Retina (tissue), 1 donor: ENCODE results near the gene TPM4.
A peak's percentile ranks its signal among the peaks of the same experiment; 100 is the strongest.
"Not testable (repeated sequence)": the region's sequence is repeated elsewhere in the genome, so short reads cannot be mapped to it uniquely, and the experiment has no call there.

Experiments
- DNase-seq: peaks from one replicate; pipeline ENCODE4 v3.0.0-alpha.2; 2016

Gene TPM4

DNA sequence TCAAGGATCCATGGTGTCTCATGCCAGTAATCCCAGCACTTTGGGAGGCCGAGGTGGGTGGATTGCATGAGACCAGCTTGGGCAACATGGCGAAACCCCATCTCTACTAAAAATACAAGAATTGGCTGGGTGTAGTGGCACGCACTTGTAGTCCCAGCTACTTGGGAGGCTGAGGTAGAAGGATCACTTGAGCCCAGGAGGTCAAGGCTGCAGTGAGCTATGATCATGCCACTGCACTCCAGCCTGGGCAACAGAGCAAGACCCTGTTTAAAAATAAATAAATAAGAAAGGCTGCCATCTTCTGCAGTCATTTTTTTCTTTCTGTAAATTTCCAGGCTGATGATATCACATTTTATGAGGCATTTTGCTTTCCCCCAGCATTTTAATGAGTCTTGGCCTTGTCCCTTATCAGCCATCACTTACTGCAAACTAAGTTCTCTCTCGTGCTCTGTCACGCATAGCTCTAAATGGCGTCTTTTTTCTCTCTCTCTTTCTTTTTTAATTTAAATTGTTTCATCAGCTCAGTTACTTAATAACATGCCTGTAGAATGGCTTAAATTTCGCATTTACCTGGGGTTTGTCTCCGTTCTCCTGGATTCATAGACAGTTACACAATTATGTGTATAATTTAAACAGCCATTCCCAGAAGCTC lies 23.1 kb downstream of the TPM4 start:
- not testable (repeated sequence) for DNase-seq

DNA sequence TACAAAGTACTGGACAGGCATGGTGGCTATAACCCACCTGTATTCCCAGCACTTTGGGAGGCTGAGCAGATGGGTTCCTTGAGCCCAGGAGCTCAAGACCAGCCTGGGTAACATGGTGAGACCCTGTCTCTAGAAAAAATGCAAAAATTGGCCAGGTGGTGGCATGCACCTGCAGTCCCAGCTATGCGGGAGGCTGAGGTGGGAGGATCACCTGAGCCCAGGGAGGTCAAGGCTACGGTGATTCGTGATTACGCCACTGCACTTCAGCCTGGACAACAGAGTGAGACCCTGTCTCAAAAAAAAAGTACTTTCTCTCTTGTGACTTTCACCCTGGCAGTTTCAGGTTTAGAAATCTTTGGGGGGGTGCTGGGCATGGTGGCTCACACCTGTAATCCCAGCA lies 24.2 kb downstream of the TPM4 start:
- no peak for DNase-seq

DNA sequence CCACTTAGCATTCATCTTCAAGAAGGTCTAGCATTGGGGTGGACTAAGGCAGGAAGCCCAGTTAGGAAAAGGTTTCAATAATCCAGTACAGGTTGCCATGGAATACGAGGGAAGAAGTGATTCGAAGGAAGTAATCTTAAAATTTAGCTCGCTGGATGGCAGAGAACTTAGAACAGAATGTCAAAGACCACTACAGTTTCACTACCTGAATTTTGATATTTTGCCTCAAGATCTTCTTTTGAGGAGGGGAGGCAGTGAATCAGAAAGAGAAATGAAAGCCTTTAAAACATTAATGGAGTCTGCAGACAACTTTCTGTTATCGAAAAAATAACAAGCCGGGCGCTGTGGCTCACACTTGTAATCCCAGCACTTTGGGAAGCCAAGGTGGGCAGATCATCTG lies 28.4 kb downstream of the TPM4 start:
- no peak for DNase-seq

DNA sequence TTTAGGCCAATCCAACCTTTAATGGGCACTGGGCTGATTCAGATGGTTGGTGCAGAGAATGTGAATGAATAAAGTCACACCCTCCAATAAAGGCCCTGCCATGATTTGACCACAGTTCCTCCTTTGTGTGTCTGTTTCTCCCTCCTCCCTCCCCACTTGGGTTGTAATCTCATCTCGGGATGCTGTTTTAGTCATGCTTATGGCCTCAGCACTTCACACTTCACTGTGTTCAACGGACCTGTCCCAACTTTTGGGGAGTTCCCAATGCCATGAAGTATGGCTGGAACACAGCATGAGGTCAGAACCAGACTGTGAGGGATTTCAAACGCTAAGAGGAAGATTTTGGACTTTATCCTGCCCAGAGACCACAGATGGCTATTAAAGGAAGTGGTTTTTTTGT lies 29.8 kb downstream of the TPM4 start:
- no peak for DNase-seq

DNA sequence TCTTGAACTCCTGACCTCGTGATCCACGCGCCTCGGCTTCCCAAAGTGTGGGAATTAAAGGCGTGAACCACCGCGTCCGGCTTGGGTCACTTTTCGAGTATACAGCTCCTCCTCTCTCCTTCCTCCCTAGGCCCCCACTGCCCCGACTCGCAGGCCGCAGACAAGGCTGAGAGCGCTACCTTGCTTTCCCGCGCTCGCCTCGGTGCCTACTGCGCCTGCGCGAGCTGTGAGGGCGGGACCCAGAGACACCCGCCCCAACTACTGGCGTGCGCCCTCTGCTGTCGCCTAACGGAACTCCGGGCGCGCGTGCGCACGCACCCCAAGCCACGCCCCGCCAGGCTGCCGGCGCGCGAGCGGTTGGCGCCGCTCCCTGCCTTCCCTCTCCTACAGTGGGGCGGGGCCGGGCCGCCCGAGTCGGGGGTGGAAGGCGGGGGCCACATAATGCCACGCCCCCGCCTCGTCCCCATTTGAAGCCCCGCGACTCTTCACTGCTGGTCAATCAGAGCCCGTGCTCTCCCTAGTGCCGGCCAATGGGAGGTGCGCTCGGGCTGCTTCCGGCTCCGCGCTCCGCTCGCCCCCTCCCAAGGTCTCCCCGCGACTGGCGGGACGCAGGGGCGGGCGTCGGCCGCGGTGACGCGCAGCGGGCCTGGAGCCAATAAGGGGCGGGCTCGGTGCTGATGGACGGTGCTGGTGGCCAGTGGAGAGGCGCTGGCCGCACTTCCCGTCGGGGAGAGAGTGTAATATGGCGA lies 35.0 kb downstream of the TPM4 start, which contains the start of gene RAB8A:
Gene RAB8A, plus strand, starts transcription at position 730 of the 749 bp plus-strand sequence. Its CDS starts 13 bp downstream, at position 743.
- DNase-seq, result peak; percentile 100

DNA sequence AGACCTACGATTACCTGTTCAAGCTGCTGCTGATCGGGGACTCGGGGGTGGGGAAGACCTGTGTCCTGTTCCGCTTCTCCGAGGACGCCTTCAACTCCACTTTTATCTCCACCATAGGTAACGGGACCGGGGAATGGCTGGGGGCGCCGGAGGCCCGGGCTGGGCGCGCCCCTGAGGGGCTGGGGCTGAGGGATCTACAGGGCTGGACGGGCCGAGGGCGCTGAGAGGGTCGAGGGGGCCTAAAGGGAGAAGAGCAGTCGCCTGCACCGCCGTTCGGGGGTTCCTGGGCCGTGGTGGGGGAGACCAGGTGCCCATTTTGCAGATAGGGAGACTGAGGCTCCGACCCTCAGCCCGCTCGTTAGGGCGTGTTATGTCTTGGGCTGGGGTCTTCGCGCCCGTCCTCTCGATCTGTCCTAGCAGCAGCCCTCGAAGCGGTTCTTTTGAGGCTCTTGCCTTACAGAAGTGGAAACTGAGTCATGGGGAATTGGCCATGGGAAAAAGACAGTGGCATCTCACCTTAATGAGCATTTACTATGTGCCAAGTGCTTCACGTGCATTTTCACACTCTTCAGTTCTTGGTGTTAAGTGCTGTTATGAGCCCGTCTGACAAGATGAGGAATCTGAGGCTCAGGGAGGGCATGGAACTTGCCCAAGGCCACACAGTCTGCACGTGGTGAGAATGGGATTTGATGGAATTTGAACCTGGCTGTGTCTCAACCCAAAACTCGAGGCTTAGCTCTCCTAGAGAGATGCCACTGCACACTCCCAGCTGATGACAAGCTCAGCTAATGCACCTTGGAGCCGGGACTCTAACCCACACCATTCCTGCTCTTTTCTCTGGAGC lies 35.8 kb downstream of the TPM4 start:
- DNase-seq, result no peak

DNA sequence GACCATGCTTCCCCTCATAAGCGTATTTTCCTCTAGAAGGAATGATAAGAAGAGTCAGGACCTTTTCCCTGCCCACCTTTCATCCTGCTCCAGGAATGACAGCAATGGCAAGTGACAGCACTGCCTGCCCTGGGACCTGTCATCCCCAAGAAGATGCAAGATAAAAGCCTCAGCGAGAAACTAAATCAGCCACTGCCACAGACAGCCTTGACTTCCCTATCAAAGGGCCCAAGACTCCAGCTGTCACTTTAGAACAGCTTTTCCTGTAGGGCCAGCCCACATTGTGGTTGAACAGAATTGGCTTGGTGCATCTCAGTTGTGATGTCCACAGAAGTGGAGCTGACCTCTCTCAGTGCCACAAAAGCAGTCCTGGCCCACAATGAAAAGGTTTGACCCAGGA lies 36.5 kb downstream of the TPM4 start:
- no peak for DNase-seq

DNA sequence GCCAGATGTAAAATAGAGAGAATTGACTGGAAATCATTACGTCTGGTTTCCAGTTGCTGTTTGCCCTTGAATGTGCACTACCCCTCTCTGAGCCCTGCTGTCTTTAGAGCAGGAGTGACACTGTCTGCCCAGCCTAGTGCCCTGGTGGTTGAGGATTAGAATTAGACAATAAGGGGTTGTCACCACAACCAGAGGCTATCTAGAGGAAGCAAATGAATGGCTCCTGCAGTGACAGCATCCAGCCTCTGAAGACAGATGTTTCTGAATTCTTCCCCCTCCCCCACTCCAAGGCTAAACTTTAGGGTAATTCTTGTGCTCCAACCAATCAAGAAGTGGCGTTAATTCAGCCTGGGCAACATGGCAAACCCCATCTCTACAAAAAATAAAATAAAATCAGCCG lies 37.4 kb downstream of the TPM4 start:
- no peak for DNase-seq

DNA sequence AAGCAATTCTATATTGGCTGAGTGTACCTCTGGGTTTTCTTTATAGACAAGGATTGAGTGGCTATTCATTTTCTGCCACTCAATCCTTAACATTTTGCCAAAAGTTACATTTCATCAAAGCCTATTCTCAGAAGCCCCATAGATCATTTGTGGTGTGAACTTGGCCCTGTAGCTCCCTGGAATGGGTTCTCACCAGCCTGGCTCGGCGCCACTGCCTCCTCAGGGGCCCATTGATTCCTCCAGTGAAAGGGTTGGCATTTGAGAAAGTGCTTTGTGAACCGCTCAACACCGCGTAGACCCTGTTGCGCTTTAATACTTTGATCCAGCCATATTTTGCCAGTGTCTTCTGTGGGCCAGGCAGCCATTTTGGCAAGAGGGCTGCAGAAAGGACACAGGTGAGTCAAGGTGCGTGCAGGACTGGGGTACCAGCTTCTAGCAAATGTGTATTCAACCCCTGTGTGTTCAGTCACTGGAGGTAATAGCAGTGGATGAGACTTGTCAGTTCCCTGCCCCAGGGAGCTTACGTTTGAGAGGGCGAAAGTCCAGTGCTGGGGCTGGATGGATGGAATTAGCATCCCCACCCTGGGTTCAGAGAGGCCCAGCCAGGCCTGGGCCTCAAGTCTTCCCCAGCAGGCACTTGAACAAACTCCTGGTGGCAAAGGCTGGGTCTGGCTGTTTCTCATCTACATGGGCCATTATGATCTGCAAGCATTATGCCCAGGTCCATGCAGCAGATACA lies 39.2 kb downstream of the TPM4 start:
- no peak for DNase-seq

DNA sequence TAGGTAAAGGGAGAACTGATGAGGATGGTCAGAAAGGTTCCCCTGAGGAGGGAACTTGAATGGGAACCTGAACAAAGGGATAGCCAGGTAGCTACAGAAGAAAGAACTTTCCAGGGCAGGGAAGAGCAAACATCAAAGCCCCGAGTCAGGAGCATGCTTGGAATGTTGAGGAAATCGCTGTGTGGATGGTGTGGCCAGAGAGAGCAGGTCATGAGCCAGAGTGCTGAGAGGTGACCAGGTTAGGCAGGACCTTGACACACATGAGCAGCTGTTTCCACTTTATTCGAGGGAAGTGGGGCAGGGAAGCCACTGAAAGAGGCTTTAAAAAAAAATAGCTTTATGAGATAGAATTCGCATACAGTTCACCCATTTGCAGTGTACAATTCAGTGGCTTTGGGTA lies 39.8 kb downstream of the TPM4 start:
- no peak for DNase-seq

DNA sequence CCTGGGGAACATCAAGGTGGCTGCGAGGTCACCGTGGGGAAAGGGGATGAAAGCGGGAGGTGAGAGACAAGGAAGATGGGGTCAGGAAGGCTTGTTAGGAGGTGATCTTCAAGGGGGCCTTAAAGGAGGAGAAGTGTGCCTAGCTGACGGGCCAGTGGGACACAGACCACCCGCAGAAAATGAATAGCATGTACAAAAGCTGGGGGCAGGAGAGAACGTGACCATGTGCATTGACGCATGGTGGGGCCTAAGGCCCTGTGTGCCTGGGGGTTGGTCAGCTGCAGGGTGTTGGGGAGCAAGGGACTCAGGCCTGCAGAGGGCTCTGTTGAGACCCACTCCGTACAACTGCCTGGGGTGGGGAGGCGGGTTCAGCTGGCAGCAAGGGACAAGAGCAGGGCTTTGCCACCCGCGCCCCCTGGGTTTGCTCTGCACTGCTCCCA lies 41.3 kb downstream of the TPM4 start:
- no peak for DNase-seq

DNA sequence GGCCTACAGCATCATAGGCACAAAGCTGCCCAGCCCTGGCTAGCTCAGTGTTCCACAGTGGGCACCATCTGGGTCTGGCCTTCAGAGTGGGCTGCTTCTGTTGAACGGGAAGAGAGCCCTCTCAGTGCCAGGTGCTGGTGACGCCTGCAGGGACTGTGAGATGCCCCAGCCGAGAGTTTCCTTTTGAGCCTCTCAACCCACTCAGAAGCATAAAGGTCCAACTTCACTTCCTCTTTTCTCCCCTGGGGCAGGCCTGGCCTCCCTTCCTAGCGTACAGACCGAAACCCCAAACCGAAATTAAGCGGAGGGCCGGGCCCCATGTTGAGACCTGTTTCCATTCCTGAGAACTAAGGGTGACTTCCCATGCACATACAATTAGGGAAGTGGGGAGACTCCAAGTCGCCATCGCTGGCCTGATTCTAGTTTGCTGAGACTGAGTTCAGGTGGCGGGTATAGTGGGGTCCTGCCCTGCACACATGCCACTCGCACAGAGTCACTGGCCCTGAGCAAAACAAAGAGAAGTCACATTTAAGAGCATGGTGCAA lies 42.3 kb downstream of the TPM4 start:
- no peak for DNase-seq

DNA sequence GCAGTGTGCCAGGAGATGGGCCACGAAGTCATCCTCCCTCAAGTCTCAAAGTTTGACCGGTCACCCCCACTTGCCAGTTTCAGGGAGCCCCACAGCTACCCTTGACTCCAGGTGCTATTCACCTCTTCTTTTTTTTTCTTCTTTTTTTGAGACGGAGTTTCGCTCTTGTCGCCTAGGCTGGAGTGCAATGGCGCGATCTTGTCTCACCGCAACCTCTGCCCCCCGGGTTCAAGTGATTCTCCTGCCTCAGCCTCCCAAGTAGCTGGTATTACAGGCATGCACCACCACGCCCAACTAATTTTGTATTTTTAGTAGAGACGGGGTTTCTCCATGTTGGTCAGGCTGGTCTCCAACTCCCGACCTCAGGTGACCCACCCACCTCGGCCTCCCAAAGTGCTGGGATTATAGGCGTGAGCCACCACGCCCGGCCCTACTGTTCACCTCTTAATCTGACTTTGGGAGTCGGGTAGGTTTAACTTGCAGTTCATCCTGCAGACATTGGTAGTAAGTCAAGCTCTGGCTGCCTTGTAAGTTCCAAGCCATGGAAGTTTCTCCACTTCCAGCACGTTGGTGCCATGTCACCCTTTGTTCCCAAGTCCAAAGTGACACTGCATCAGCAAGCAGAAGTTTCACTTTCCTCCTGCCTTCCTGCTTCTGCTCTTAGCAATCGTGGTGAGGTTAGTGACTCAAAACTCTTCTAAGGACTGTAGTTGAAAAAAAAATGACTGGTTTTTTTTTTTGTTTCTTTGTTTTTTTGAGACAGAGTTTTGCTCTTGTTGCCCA lies 43.0 kb downstream of the TPM4 start:
- DNase-seq, result not testable (repeated sequence)

DNA sequence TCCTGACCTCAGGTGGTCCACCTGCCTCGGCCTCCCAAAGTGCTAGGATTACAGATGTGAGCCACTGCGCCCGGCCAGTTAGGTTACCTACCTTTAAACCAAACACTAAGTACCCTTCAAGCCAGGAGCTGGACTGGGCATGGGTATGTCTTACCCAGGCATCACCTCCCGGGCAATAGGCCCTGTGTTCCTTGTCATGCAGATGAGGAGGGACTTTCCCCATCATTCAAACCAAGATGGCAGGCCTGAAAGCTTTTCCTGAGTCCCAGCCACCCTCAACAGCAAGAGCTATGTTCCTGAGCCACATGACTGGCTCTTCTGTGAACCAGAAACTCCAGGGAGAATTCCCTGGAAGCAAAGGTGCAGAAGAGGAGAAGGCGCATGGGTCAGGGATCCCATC lies 44.8 kb downstream of the TPM4 start:
- DNase-seq, result no peak

DNA sequence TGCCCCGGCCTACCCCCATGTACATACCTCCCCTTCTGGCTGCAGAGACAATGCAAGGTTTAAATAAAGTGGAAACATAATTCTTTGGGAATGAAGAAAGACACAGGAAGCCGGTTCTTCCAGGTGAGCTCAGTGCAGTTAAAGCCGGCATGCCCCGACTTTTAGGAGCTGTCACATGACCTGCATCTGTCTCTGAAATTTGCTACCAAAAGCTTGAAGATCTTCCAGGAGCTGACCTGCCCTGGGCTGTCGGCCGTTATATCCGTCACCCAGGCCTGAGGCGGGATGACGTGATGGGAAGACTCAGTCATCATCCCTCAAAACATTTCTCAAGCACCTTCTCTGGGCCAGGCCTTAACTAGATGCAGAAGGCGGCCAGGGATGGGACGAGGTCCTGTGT lies 45.7 kb downstream of the TPM4 start:
- DNase-seq, result no peak

DNA sequence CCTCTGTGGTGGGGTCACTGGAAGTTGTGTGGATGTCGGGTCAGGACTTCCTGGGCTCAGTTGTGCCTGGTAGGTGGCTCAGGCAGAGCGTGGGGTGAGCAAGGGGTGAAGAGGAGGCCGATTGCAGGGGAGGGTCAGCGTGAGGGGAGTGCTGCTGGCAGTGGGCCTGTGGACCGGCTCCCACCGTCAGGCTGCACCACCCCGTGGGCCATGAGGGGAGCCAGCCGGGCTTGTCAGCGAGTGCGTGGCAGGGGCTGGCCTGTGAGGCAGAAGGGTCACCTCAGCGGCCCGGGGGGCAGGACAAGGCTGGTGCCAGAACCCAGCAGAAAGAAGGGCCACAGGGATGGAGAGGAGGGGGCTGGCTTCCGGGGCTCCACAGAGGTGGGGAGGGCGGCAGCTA lies 48.7 kb downstream of the TPM4 start:
- no peak for DNase-seq

DNA sequence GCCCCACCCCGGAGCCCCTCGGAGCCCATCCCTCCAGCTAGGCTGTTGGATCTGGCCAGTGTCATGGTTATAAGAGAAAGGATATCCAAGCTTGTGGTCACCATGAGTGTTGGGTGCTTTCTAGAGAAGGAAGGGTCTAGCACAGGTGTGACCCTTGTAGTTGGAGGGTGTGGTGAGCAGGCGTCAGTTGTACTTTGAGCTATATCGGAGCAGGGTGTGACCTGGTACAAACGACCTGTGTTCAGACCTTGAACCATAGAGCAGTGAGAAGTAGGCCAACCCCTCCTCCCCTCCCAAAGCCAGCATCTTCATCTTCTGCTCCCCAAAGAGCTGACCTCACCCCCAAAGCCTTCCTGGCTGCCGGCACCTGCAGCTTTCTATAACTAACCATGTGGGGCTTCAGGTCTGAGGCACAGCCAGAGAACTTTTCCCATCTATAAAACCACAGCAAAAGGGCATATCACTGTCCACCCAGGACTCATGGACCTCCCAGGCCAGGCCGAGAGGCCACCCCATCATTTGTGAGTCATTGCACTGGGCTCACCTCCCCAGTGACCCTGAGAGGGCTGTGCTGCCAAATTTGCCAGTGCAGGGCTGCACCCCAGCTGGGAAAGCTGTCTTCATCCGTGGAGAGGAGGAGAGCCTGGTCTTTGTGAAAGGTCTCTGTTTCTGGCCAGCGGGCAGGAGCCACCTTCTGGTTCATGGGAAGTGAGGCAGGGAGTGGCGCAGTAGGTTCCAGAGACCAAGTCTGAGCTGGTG lies 49.6 kb downstream of the TPM4 start:
- DNase-seq, result no peak

DNA sequence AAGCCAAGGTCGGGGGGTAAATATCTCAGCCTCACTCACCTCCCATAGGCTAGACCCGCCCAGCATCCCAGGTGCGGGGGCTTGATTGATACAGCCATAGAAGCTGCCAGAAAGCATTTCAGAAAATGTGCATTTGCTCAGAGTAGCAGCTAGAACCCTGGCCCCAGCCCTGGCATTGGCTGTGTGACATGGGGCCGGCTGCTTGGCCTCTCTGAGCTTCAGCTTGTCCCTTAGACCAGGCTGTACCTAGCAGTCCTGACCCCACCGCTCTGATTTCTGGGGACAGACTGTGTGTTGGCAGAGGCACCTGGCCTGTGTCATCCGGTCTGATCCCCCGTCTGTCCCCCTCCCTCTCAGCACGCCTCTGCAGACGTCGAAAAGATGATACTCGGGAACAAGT lies 50.8 kb downstream of the TPM4 start:
- no peak for DNase-seq

DNA sequence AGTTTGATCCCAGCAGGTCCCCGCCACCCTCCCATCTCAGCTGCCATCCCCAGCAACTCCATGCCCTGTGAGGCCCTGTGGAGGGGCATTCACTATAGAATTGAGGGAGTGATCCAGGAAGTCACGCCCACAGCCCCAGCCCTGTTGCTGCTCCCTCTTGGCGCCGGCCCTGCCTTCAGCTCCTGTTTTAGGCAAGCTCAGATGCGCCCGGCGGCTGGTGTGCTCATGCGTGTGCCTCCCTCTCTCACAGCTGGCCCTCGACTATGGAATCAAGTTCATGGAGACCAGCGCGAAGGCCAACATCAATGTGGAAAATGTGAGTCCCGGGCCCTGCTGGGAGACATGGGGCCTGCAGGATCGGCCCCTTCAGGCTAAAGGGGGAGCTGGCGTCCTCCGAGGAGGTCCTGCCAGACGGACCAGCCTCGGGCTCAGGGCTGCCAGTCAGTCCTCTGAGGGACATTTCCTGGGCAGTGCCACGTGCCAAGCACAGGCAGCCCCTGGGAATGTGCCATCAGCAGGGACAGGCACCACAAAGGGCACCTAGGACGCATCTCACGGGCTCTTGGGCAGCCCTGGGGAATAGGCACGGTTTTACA lies 51.6 kb downstream of the TPM4 start:
- no peak for DNase-seq

DNA sequence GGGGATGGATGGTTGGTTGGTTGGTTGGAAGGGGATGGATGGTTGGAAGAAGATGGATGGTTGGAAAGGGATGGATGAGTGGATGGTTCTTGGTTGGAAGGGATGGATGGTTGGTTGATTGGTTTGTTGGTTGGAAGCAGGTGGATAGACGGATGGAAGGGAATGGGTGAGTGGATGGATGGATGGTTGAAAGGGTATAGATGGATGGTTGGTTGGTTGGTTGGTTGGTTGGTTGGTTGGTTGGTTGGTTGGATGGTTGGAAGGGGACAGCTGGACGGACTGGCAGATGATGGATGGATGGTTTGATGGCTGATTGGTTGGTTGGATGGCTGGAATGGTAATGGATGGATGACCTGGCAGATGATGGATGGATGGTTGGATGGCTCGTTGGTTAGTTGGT lies 55.4 kb downstream of the TPM4 start:
- DNase-seq, result no peak

DNA sequence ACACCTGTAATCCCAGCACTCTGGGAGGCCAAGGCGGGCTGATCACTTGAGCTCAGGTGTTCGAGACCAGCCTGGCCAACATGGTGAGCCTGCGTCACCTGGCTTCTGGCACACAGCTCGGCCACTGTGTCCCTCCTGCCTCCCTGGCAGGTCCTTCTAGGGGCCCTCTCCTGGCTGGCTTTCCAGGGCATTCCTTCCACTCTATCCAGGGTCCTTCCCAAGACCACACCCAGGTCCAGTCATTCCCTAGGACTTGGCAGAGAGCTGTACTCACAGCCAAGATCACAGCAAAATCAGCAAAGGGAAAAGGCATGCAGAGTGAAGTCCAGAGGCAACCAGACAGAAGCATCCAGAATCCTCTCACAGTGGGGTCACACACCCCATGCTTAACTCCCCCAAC lies 57.5 kb downstream of the TPM4 start:
- no peak for DNase-seq
